HepG2 (cell line): Measurements from ENCODE around the gene TUBB4B. TPM values are rescaled to one million over a fixed set of nuclear protein-coding genes. Genes with fewer than 3 reads are reported as not detected.

Experiments
- AHR ChIP-seq: IDR thresholded peaks from 2 replicates; pipeline ENCODE4 v1.6.1; 2018; ENCODE audit warnings: missing genetic modification reagents, missing compliant biosample characterization
- DMAP1 ChIP-seq: IDR thresholded peaks from 2 replicates; pipeline ENCODE4 v1.6.1; 2016
- FOXA1 ChIP-seq, 2 experiments: fragments of 450-650 bp in 1 of 2; sonication (generic) in 1 of 2; formaldehyde crosslinking in 1 of 2; IDR thresholded peaks; 2 replicates each; pipeline versions ENCODE4 v1.4.0 to v1.6.1; 2016 to 2020; ENCODE audit warnings: missing genetic modification reagents in 1 of 2
- GABPA ChIP-seq, 2 experiments: IDR thresholded peaks; 2 replicates each; pipeline ENCODE4 v1.6.1; 2011 to 2016; ENCODE audit warnings: low read depth in 2 of 2, low read length in 1 of 2, missing biosample characterization in 1 of 2, missing genetic modification characterization in 1 of 2
- HINFP ChIP-seq: sonication (generic); formaldehyde crosslinking; IDR thresholded peaks from 2 replicates; pipeline ENCODE4 v1.4.0; 2020; ENCODE audit warnings: low read depth, mild to moderate bottlenecking, missing genetic modification reagents
- HOMEZ ChIP-seq: IDR thresholded peaks from 2 replicates; pipeline ENCODE4 v1.6.1; 2016; ENCODE audit warnings: low read depth
- MBD4 ChIP-seq: IDR thresholded peaks from 2 replicates; pipeline ENCODE4 v1.6.1; 2012; ENCODE audit warnings: low read length, inconsistent platforms, borderline replicate concordance
- NFAT5 ChIP-seq: sonication (generic); formaldehyde crosslinking; IDR thresholded peaks from 2 replicates; pipeline ENCODE4 v1.4.0; 2020; ENCODE audit warnings: missing genetic modification reagents
- PHF21A ChIP-seq: sonication (generic); formaldehyde crosslinking; IDR thresholded peaks from 2 replicates; pipeline ENCODE4 v1.5.0; 2020; ENCODE audit warnings: mild to moderate bottlenecking, missing genetic modification reagents
- PRDM4 ChIP-seq: sonication (generic); formaldehyde crosslinking; IDR thresholded peaks from 2 replicates; pipeline ENCODE4 v1.9.0; 2021; ENCODE audit warnings: missing genetic modification reagents, borderline replicate concordance
- RBFOX2 ChIP-seq: fragments of 200-400 bp; formaldehyde crosslinking; IDR thresholded peaks from 2 replicates; pipeline ENCODE4 v1.6.1; 2017; ENCODE audit warnings: low read depth, mild to moderate bottlenecking, low read length
- SATB2 ChIP-seq: sonication (generic); formaldehyde crosslinking; IDR thresholded peaks from 2 replicates; pipeline ENCODE4 v1.5.0; 2020; ENCODE audit warnings: missing genetic modification reagents
- SIN3A ChIP-seq: IDR thresholded peaks from 2 replicates; pipeline ENCODE4 v1.6.1; 2011; ENCODE audit warnings: low read depth, mild to moderate bottlenecking, control low read depth, low read length, borderline replicate concordance
- SOX13 ChIP-seq, 3 experiments: fragments of 450-650 bp in 1 of 3; sonication (generic) in 1 of 3; formaldehyde crosslinking in 1 of 3; IDR thresholded peaks in 2 of 3; conservative IDR thresholded peaks in 1 of 3; 2 replicates each; pipeline versions ENCODE4 v1.5.0 to v1.6.1; 2016 to 2020; ENCODE audit warnings: antibody characterized with exemption in 1 of 3, mild to moderate bottlenecking in 1 of 3, missing compliant biosample characterization in 1 of 3, missing genetic modification reagents in 1 of 3, moderate library complexity in 1 of 3
- ZBTB7A ChIP-seq: sonication (generic); formaldehyde crosslinking; IDR thresholded peaks from 2 replicates; pipeline ENCODE4 v1.8.0; 2022; ENCODE audit warnings: mild to moderate bottlenecking, missing genetic modification reagents
- ZNF33B ChIP-seq: sonication (generic); formaldehyde crosslinking; IDR thresholded peaks from 2 replicates; pipeline ENCODE4 v1.5.1; 2020; ENCODE audit warnings: mild to moderate bottlenecking, missing genetic modification reagents
- ZNF350 ChIP-seq: sonication (generic); formaldehyde crosslinking; IDR thresholded peaks from 2 replicates; pipeline ENCODE4 v1.4.0; 2020; ENCODE audit warnings: mild to moderate bottlenecking, low read depth, missing genetic modification reagents, borderline replicate concordance
- ZNF788 ChIP-seq: sonication (generic); formaldehyde crosslinking; IDR thresholded peaks from 2 replicates; pipeline ENCODE4 v1.5.0; 2020; ENCODE audit warnings: mild to moderate bottlenecking, missing genetic modification reagents, borderline replicate concordance
- polyA plus RNA-seq, 8 experiments: library from polyadenylated mRNA; depleted of rRNA in 3 of 8; stranded (reverse) in 7 of 8; unstranded in 1 of 8; fragments of >200 nt; fragmentation: Illumina TruSeq in 4 of 8; extraction: Trizol in 4 of 8; gene quantifications; 2 replicates each; pipeline versions ENCODE4 v1.2.1 to v1.2.3, GENCODE V29; 2011 to 2016; ENCODE audit warnings: low read depth in 4 of 8, missing spikeins in 1 of 8, mixed read lengths in 1 of 8; ENCODE audit not compliant: insufficient read depth in 1 of 8
- total RNA-seq, 5 experiments: library from RNA; depleted of rRNA; stranded (reverse); fragments of >200 nt; fragmentation: Illumina TruSeq; extraction: Trizol; gene quantifications; 2 replicates each; pipeline ENCODE4 v1.2.3, GENCODE V29; 2016; ENCODE audit warnings: low read depth in 1 of 5

TUBB4B gene
- total and polyA plus RNA-seq, 2 of the 13 experiments (the other 11 are each of a cell fraction or from before 2014, with no cell fraction given): 182 to 412 TPM

- TF ChIP-seq HOMEZ (CRISPR knock-in tag): no peak
- no peak for TF ChIP-seq PRDM4 (CRISPR knock-in tag)
- peak; percentile 45; the same call in 1 of the 2 replicates for TF ChIP-seq DMAP1
- 0 out of 2 replicates have a peak, but pooled peaks have one; percentile 53 for TF ChIP-seq SIN3A
- TF ChIP-seq MBD4: no peak
- no peak for TF ChIP-seq SATB2 (CRISPR knock-in tag)
- no peak for TF ChIP-seq AHR (CRISPR knock-in tag)
- TF ChIP-seq GABPA (IDR thresholded peaks at IDR 0.05; ENCODE audit: low read depth, low read length): no peak
- TF ChIP-seq GABPA (CRISPR knock-in tag; IDR thresholded peaks at IDR 0.05; ENCODE audit: low read depth): no peak
- TF ChIP-seq ZNF350 (CRISPR knock-in tag): no peak
- peak; percentile 38; the same call in 1 of the 2 replicates for TF ChIP-seq ZNF788 (CRISPR knock-in tag)
- no peak for TF ChIP-seq FOXA1 (IDR thresholded peaks at IDR 0.05)
- TF ChIP-seq FOXA1 (CRISPR knock-in tag; IDR thresholded peaks at IDR 0.05): no peak
- 0 out of 2 replicates have a peak, but pooled peaks have one; percentile 38 for TF ChIP-seq NFAT5 (CRISPR knock-in tag)
- TF ChIP-seq PHF21A (CRISPR knock-in tag): 0 out of 2 replicates have a peak, but pooled peaks have one; percentile 5
- TF ChIP-seq SOX13 (IDR thresholded peaks at IDR 0.05): no peak
- no peak for TF ChIP-seq SOX13 (CRISPR knock-in tag; conservative IDR thresholded peaks at IDR 0.05 in 1 of 2, IDR thresholded peaks at IDR 0.05 in 1 of 2)
- peak; percentile 95 for TF ChIP-seq HINFP (CRISPR knock-in tag)
- TF ChIP-seq ZNF33B: no peak
- peak; percentile 11; the same call in 1 of the 2 replicates for TF ChIP-seq RBFOX2
- no peak for TF ChIP-seq ZBTB7A (CRISPR knock-in tag)
Observed at GRCh38 chr9:137255448-137256114, 14.5 kb downstream of the TUBB4B start (continued).
